Suprapubic skin (tissue), 3 donors: Measurements from ENCODE around the gene TAPBP.

ENCODE experiments used
- POLR2A ChIP-seq, 2 donors: fragments of 450-650 bp; IDR thresholded peaks; one replicate each; pipeline ENCODE4 v1.6.1; 2017; ENCODE audit warnings: antibody characterized with exemption in 2 of 2, mild to moderate bottlenecking in 2 of 2, moderate library complexity in 2 of 2
- TF ChIP-seq, protein P1 (sequence below), 2 donors: fragments of 200-600 bp in 1 of 2; fragments of 450-650 bp in 1 of 2; sonication (generic) in 1 of 2; IDR thresholded peaks; one replicate each; pipeline ENCODE4 v1.5.1; 2016 to 2019; ENCODE audit warnings: antibody characterized with exemption in 2 of 2, mild to moderate bottlenecking in 1 of 2, moderate library complexity in 1 of 2

DNA sequence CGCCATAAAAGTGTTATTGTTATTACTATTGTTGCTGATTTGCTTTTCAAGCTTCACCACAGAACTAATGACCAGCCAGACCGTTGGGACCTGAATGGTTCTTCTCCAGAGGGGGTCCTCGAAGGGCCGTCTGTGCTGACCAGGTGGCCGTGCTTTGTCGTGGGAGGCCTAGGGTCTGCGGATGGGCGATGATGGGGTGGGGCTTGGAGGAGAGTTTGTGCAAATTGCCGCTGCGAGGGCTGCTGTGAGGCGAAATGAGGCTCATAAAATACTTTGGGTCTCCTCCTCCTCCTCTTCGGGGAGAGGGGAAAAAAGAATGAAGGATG lies 9.7 kb upstream of the TAPBP start:
- TF ChIP-seq, protein P1, sequence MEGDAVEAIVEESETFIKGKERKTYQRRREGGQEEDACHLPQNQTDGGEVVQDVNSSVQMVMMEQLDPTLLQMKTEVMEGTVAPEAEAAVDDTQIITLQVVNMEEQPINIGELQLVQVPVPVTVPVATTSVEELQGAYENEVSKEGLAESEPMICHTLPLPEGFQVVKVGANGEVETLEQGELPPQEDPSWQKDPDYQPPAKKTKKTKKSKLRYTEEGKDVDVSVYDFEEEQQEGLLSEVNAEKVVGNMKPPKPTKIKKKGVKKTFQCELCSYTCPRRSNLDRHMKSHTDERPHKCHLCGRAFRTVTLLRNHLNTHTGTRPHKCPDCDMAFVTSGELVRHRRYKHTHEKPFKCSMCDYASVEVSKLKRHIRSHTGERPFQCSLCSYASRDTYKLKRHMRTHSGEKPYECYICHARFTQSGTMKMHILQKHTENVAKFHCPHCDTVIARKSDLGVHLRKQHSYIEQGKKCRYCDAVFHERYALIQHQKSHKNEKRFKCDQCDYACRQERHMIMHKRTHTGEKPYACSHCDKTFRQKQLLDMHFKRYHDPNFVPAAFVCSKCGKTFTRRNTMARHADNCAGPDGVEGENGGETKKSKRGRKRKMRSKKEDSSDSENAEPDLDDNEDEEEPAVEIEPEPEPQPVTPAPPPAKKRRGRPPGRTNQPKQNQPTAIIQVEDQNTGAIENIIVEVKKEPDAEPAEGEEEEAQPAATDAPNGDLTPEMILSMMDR (IDR thresholded peaks at IDR 0.05) = no peak
- no peak for TF ChIP-seq POLR2A (IDR thresholded peaks at IDR 0.05)
